ENCODE measurements around the gene MXRA7. TPM values are rescaled to one million over a fixed set of nuclear protein-coding genes. Genes with fewer than 3 reads are reported as not detected.
"Not testable (repeated sequence)": the region's sequence is repeated elsewhere in the genome, so short reads cannot be mapped to it uniquely, and the experiment has no call there.

Gene MXRA7
- total and polyA plus RNA-seq, 2 of the 4 experiments (the other 2 are of a cell fraction) = 168 to 231 TPM

GRCh38 chr17:76700270-76700616 lies 10.5 kb downstream of the MXRA7 start:
- dilution Hi-C loops (cut with HindIII; ENCODE audit: low sequenced_read_pairs, unreplicated experiment) (no loop called here), intact Hi-C loops (cut with micrococcal nuclease) (no loop called here), in situ Hi-C loops (cut with MboI; ENCODE audit: low sequenced_read_pairs) (no loop called here)
- CTCF ChIA-PET = no interaction called here
- Histone ChIP-seq H3K18ac (ENCODE audit: low read depth, low read length) (peak overlapping the region; percentile 67), H3K4ac (ENCODE audit: low read depth, low read length) (peak overlapping the region; percentile 88), H2BK120ac (ENCODE audit: low read depth, low read length) (peak overlapping the region; percentile 67), H2AK9ac (replicated peaks; ENCODE audit: low read depth, low read length, poor library complexity) (peak overlapping the region; percentile 93), H2BK20ac (ENCODE audit: low read depth, low read length) (peak overlapping the region; percentile 73; the same call in 1 of the 2 replicates), H3K23ac (ENCODE audit: low read depth, low read length) (peak overlapping the region; percentile 28), H4K91ac (ENCODE audit: insufficient read depth, low read depth, low read length) (peak overlapping the region; percentile 49; the same call in 1 of the 2 replicates), H4K5ac (ENCODE audit: low read depth, low read length) (peak overlapping the region; percentile 60), H2AK5ac (ENCODE audit: low read depth, low read length) (peak overlapping the region; percentile 95), H3K9ac (ENCODE audit: low read depth, low read length) (peak overlapping the region; percentile 48), H2BK5ac (ENCODE audit: low read depth, low read length, poor library complexity, severe bottlenecking) (peak overlapping the region; percentile 79), H3K56ac (ENCODE audit: extremely low read depth, insufficient read depth, low read length) (no peak overlapping the region; the same call in 1 of the 2 replicates), H3K27ac (ENCODE audit: insufficient read depth, low read length) (peak overlapping the region; percentile 85), H4K20me1 (ENCODE audit: insufficient read depth, low read length) (peaks cover 90% of the 10 kb centered on the region), H2BK15ac (ENCODE audit: low read depth, low read length) (peak overlapping the region; percentile 16; the same call in 1 of the 3 replicates), H3K14ac (replicated peaks; ENCODE audit: low read depth, low read length) (peak overlapping the region; percentile 37; the same call in 1 of the 2 replicates), H3K4me3 (ENCODE audit: insufficient read depth, low read depth, low read length) (no peak overlapping the region), H3K36me3 (ENCODE audit: control insufficient read depth, insufficient read depth, low read length) (peaks cover 10% of the 10 kb centered on the region; the same call in 1 of the 2 replicates), H3K4me2 (ENCODE audit: low read depth, low read length) (peak overlapping the region; percentile 61), H3K4me1 (ENCODE audit: control insufficient read depth, insufficient read depth, low read length) (peaks cover 50% of the 10 kb centered on the region), H3K9me1 (ENCODE audit: insufficient read depth, low read length) (peaks cover 54% of the 10 kb centered on the region), H4K8ac (ENCODE audit: low read depth in 2 of 2, low read length in 2 of 2) (peak overlapping the region in 1 of 2 experiments; percentile 68; a peak in 2 of 4 replicates), H2AFZ (replicated peaks; ENCODE audit: low read length, poor library complexity) (peak overlapping the region; percentile 82), H3K9me3 (ENCODE audit: control insufficient read depth, insufficient read depth, low read length) (no peaks in the 10 kb centered on the region), H3K79me1 (ENCODE audit: low read depth in 1 of 2, low read length in 2 of 2) (peaks cover 16 to 93% of the 10 kb centered on the region in 2 experiments; a peak in 3 of 4 replicates), H3K27me3 (ENCODE audit: control insufficient read depth, insufficient read depth, low read length) (no peaks in the 10 kb centered on the region)
- no TSS peak for BruUV-seq (replicated peaks)
- WGBS, 2 experiments (ENCODE audit: extremely low coverage in 2 of 2, insufficient read length in 1 of 2) = 63% methylated on average over 4 of the region's 8 CpGs; no CpG with 5 or more reads in 1 of the 2 experiments
- TF ChIP-seq RFX5 (IDR thresholded peaks at IDR 0.05; ENCODE audit: low read depth, low read length) (no peak), CTCF (conservative IDR thresholded peaks at IDR 0.05; ENCODE audit: low read depth, low read length) (no peak), POLR2A (IDR thresholded peaks at IDR 0.05; ENCODE audit: low read depth, low read length) (no peak), BHLHE40 (IDR thresholded peaks at IDR 0.05; ENCODE audit: low read depth, low read length) (no peak), RAD21 (IDR thresholded peaks at IDR 0.05; ENCODE audit: low read length) (no peak)
- POLR2A ChIA-PET (ENCODE audit: unreplicated experiment) = no interaction called here
- no peak for DNase-seq
- ATAC-seq (ENCODE audit: low read depth) = no peak

DNA sequence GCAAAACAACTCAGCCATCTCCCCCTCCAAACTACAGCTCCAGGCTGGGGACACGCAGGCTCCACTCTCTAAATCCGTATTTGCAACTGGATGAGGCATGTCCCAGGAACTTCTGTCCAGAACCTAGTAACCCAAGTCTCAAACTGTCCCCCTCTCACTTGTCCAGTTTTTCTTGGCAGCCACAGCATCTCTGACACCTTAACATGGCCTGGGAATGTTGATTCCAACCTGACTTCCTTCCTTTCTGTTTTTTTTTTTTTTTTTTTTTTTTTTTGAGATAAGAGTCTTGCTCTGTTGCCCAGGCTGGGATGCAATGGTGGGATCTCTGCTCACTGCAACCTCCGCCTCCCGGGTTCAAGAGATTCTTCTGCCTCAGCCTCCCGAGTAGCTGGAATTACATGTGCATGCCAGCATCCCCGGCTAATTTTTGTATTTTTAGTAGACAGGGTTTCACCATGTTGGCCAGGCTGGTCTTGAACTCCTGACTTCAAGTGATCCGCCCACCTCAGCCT lies 12.2 kb downstream of the MXRA7 start:
- H4K5ac ChIP-seq (ENCODE audit: low read depth, low read length); H3K27me3 ChIP-seq (ENCODE audit: control insufficient read depth, insufficient read depth, low read length); intact Hi-C loops (cut with micrococcal nuclease); POLR2A ChIA-PET (ENCODE audit: unreplicated experiment); H3K9ac ChIP-seq (ENCODE audit: low read depth, low read length); H2BK120ac ChIP-seq (ENCODE audit: low read depth, low read length); H2AFZ ChIP-seq (replicated peaks; ENCODE audit: low read length, poor library complexity); ATAC-seq (ENCODE audit: low read depth); H2AK9ac ChIP-seq (replicated peaks; ENCODE audit: low read depth, low read length, poor library complexity); CTCF ChIA-PET; BruUV-seq (replicated peaks); DNase-seq; H3K18ac ChIP-seq (ENCODE audit: low read depth, low read length); H2BK20ac ChIP-seq (ENCODE audit: low read depth, low read length); H3K23ac ChIP-seq (ENCODE audit: low read depth, low read length); H3K9me3 ChIP-seq (ENCODE audit: control insufficient read depth, insufficient read depth, low read length); H4K8ac ChIP-seq (ENCODE audit: low read depth in 2 of 2, low read length in 2 of 2); H3K4me3 ChIP-seq (ENCODE audit: insufficient read depth, low read depth, low read length); in situ Hi-C loops (cut with MboI; ENCODE audit: low sequenced_read_pairs); H3K4me2 ChIP-seq (ENCODE audit: low read depth, low read length); dilution Hi-C loops (cut with HindIII; ENCODE audit: low sequenced_read_pairs, unreplicated experiment); H2BK15ac ChIP-seq (ENCODE audit: low read depth, low read length); H4K91ac ChIP-seq (ENCODE audit: insufficient read depth, low read depth, low read length); H3K56ac ChIP-seq (ENCODE audit: extremely low read depth, insufficient read depth, low read length): not testable (repeated sequence)
- Histone ChIP-seq H4K20me1 (ENCODE audit: insufficient read depth, low read length) (peaks cover 93% of the 10 kb centered on the region), H3K27ac (ENCODE audit: insufficient read depth, low read length) (peak overlapping the region; percentile 89), H3K9me1 (ENCODE audit: insufficient read depth, low read length) (peaks cover 61% of the 10 kb centered on the region), H2AK5ac (ENCODE audit: low read depth, low read length) (peak overlapping the region; percentile 66; the same call in 1 of the 2 replicates), H3K4ac (ENCODE audit: low read depth, low read length) (peak overlapping the region; percentile 18), H2BK5ac (ENCODE audit: low read depth, low read length, poor library complexity, severe bottlenecking) (peak overlapping the region; percentile 80), H3K4me1 (ENCODE audit: control insufficient read depth, insufficient read depth, low read length) (peaks cover 53% of the 10 kb centered on the region), H3K14ac (replicated peaks; ENCODE audit: low read depth, low read length) (0 out of 2 replicates have a peak overlapping the region, but pooled peaks have one; percentile 27), H3K36me3 (ENCODE audit: control insufficient read depth, insufficient read depth, low read length) (peaks cover 11% of the 10 kb centered on the region; the same call in 1 of the 2 replicates), H3K79me1 (ENCODE audit: low read depth in 1 of 2, low read length in 2 of 2) (peaks cover 22 to 98% of the 10 kb centered on the region in 2 experiments)
- 83% methylated on average over 1 of the region's 7 CpGs; no CpG with 5 or more reads in 1 of the 2 experiments for WGBS, 2 experiments (ENCODE audit: extremely low coverage in 2 of 2, insufficient read length in 1 of 2)

Measured in IMR-90 (cell line).